HG03103 (cell line): ENCODE results near the gene CELA1.

Experiments
- ATAC-seq: cut with Tn5 transposase; IDR thresholded peaks from one replicate; pipeline ENCODE4 v1.9.1; 2021; ENCODE audit warnings: low read depth; ENCODE audit not compliant: unreplicated experiment

CELA1 gene

GRCh38 chr12:51346581-51346980, at the start of gene CELA1:
CELA1 (minus strand) TSS chr12:51346679; CDS start chr12:51346638, 41 bp downstream.
- no peak for ATAC-seq

GRCh38 chr12:51395283-51396230, 49.1 kb upstream of the CELA1 start:
- ATAC-seq, result peak; percentile 48

- ATAC-seq, result no peak
Measured at GRCh38 chr12:51393676-51394545, 47.4 kb upstream of the CELA1 start.

GRCh38 chr12:51392556-51393237, 46.2 kb upstream of the CELA1 start:
- ATAC-seq, result no peak

- ATAC-seq, result peak; percentile 35
Measured at GRCh38 chr12:51391283-51392123, 45.0 kb upstream of the CELA1 start, which contains the start of gene GALNT6. GALNT6 (minus strand) TSS chr12:51391406; CDS start chr12:51379781, 11,625 bp downstream.

- no peak for ATAC-seq
Measured at GRCh38 chr12:51390891-51391282, 44.4 kb upstream of the CELA1 start.

GRCh38 chr12:51390457-51390856, 44.0 kb upstream of the CELA1 start:
- no peak for ATAC-seq

- ATAC-seq, result no peak
Measured at GRCh38 chr12:51389302-51389999, 43.0 kb upstream of the CELA1 start.

- no peak for ATAC-seq
Measured at GRCh38 chr12:51388846-51389245, 42.4 kb upstream of the CELA1 start.

GRCh38 chr12:51388069-51388799, 41.8 kb upstream of the CELA1 start:
- ATAC-seq, result no peak

GRCh38 chr12:51386351-51386750, 39.9 kb upstream of the CELA1 start:
- no peak for ATAC-seq

GRCh38 chr12:51383269-51383905, 36.9 kb upstream of the CELA1 start:
- ATAC-seq, result no peak

- no peak for ATAC-seq
Measured at GRCh38 chr12:51382173-51382572, 35.7 kb upstream of the CELA1 start.

- no peak for ATAC-seq
Measured at GRCh38 chr12:51381226-51382079, 35.0 kb upstream of the CELA1 start.

GRCh38 chr12:51379571-51379970, 33.1 kb upstream of the CELA1 start:
- ATAC-seq, result no peak

GRCh38 chr12:51378749-51379148, 32.3 kb upstream of the CELA1 start:
- ATAC-seq, result no peak
